Hindlimb muscle (tissue), 1 donor: ENCODE results near the gene MAP2K5. TPM values are rescaled to one million over a fixed set of nuclear protein-coding genes. Genes with fewer than 3 reads are reported as not detected.
A peak's percentile ranks its signal among the peaks of the same experiment; 100 is the strongest.

ENCODE experiments used
- DNase-seq: peaks from one replicate; pipeline ENCODE4 v3.0.0-alpha.2; 2013
- polyA plus RNA-seq: library from polyadenylated mRNA; unstranded; fragments of 120-200 nt; gene quantifications from one replicate; pipeline ENCODE4 v1.2.1, GENCODE V29; 2013; ENCODE audit not compliant: insufficient read length

The MAP2K5 gene
- polyA plus RNA-seq, 1 donor, result 21.1 TPM

GRCh38 chr15:67678993-67679392 lies 136.5 kb downstream of the MAP2K5 start:
- no peak for DNase-seq

- DNase-seq, result no peak
Measured at GRCh38 chr15:67680641-67681040, 138.1 kb downstream of the MAP2K5 start.

- peak; percentile 8 for DNase-seq
Measured at GRCh38 chr15:67685008-67685599, 142.6 kb downstream of the MAP2K5 start.

GRCh38 chr15:67685716-67686115 lies 143.2 kb downstream of the MAP2K5 start:
- no peak for DNase-seq

DNA sequence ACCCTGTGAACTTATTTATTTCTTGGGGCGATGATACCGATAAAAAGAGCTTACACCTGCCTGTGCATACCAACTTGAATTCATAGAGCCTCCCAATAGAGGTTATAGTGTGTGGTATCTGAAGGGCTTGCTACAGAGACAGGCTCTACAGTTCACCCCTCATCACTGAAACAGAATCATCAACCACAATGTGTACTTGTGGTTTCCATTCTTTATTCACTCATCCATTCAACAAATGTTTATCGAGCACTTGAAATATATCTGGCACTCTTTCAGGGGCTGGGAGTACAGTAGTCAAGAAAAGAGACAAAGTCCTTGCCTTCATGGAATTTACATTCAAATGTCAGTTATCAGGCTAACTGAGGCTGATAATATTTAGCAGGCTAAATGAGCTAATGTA lies 148.4 kb downstream of the MAP2K5 start:
- DNase-seq, result no peak

DNA sequence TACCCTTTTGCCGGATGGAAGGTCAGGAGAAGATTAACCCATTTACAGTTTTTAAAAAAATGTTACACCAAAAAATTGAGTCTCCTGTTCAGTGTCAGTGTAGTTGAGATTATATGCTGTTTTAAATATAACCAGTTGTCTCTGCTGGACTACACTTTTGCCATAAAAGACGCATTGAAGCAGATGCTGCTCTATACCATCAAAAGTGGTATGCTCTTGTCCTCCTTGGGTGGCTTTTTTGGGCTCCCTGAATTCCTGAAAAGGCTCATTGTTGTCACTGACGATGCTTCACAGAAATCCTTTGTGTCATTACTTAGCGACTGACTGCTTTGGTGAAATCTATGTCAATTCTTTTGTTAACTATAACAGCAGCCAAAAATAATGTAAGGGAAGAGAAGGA lies 148.9 kb downstream of the MAP2K5 start:
- DNase-seq, result no peak

DNA sequence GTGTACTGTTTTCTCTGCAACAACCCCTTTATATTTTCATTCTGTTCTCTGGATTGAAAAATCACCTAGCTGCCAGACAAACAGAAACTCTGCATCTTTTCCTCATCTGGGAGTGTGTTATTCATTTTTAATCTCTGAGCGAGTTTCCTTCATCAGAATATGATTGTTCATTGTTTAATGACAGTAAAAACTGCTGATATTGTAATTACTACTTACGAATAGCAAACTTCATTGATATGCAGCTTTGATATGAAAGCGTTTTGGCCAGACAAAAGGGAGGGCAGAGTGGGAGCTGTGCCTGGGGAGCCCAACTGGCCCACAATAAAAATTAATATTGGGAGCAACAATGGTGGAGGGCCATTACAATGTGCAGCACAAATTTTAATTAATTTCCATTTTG lies 150.1 kb downstream of the MAP2K5 start:
- no peak for DNase-seq

- no peak for DNase-seq
Measured at GRCh38 chr15:67696087-67696486, 153.6 kb downstream of the MAP2K5 start.

- DNase-seq, result no peak
Measured at GRCh38 chr15:67700023-67700422, 157.5 kb downstream of the MAP2K5 start.

- DNase-seq, result no peak
Measured at GRCh38 chr15:67701669-67702068, 159.2 kb downstream of the MAP2K5 start.

DNA sequence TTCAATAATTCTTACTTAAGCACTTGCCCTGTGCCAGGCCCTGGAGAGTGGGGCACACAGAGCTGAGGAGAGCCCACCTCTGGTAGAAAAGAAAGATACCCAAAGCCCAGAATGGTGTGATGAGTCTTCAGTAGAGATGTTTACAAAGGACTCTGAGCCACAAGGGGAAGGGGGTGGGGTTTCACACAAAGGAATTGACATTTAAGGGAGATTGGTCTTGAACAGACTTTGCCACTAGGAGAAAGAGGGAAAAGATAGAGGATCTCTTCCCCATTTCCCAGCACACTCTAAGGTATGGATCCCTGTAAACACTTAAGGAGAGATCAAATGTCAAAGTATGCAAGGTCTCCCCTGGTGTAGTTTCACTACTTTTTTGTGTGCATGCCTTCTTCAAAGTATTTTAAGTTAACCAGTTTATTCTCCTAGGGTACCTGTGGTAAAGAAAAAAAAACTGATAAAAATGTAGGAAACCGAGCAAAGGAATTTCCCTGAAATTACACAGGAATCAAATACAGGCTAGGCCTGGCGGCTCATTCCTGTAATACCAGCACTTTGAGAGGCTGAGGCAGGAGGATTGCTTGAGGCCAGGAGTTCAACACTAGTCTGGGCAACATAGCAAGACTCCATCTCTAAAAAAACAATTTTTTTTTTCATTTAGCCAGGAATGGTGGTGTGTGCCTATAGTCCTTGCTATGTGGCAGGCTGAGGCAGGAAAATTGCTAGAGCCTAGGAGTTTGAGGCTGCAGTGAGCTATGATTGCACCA lies 165.2 kb downstream of the MAP2K5 start:
- no peak for DNase-seq

DNA sequence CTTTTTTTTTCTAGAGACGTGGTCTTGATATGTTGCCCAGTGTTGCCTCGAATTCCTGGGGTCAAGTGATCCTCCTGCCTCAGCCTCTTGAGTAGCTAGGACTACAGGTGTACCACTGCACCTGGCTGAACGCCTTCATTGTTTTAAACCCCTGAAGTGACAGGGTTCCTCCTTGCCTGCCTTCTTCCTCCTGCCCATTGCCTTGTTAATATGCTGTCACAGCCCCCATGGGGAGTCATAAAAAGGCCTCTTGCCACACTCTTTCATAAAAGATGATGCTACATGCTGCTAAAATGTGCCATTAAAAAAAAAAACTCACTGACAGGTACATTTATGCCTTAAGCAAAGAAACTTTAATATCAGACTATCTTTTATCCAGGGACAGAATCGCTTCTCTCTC lies 166.0 kb downstream of the MAP2K5 start:
- DNase-seq, result no peak

- peak; percentile 20 for DNase-seq
Measured at GRCh38 chr15:67715170-67715569, 172.7 kb downstream of the MAP2K5 start.

DNA sequence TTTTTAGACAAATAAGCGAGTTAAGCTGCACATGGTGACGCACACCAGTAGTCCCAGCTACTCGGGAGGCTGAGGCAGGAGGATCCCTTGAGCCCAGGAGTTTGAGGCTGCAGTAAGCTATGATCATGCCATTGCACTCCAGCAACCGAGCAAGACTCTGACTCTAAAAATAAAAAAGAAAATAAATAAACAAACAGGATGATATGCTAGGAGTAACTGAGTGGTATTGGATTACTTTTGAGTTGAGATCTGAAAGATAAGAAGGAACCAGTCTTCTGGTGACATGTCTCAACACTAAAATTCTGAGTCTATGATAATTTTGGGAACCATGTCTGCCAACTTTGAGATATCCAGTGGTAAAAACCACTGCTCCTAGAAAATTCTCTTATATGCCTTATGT lies 173.7 kb downstream of the MAP2K5 start:
- no peak for DNase-seq

DNA sequence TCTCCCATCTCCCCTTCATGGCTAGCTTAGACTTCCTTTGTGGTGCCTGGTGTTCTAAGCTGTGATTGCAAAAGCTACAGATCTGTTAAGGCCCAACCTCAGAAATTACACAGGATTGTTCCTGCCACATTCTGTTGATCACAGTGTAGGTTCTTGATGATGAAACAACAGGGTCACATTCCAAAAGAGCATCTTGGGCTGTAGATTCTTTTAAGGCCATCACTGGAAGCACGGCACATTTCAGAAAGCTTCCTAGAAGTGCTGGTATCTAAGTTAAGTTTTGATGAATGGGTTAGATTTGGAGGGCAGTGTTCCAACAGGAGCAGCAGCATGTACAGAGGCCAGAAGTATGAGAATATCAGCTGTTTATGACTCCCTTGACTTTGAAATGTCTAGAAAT lies 175.3 kb downstream of the MAP2K5 start:
- no peak for DNase-seq

DNA sequence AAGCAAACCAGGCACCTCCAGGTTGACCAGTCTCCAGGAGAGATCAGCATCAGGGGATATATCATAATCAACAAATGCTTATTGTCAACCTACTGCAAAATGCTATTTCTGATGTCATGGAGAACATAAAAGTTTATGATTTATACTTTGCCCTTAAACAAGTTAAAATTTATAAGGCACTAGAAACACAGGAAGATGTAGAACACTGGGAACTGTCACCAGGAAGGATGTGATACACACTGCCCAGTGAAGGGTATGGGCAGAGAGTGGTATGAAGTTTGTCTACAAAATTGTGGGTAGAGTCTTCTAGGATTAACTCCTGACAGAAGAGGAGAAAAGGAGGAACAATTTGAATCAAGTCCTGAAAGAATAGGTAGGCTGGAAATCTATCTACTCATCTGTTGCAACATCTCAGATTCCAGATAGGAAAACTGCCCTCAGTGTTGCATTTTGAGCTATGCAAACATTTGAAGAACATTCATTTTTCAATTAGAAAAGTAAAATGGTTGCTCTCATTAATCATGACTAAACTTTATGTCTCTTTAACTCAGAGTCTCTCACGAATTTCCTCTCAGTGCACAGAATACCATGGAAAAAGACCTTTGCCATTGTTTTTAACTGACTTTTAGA lies 176.9 kb downstream of the MAP2K5 start:
- DNase-seq, result no peak

GRCh38 chr15:67720556-67721175 lies 178.2 kb downstream of the MAP2K5 start:
- no peak for DNase-seq

GRCh38 chr15:67722030-67722817 lies 179.7 kb downstream of the MAP2K5 start:
- no peak for DNase-seq

DNA sequence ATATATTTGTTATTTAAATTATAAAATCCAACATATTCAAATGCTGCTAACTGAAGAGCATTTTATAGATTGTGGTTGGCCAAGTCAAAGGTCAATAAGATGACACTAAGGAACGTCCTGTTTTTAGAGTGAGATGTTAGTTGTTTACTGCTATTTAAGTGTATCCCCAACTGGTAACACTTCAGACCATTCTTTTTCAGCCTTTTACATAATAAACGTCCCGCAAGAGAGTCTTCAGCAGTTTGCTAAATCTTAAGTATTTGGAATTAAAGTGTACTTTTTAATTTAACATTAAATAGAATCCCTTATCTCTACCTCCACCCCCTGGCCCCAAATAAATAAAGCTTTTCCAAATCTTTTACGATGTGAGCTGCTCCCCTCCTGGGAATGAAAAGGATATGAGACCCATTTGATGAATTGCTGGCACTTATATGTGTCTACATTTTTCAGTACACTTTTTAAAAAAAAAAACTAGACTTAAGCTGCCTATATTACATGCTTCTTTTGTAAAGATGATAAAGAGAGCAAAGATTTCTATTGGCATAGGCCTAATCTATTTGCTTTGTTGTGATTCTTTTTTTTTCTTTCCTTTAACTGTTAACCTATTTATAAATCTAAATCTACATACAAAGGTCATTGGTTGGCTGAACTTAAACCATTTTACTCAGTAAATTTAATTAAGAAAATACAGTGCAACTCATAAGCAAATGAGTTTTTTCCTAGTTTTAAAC lies 181.0 kb downstream of the MAP2K5 start:
- no peak for DNase-seq

GRCh38 chr15:67724691-67725375 lies 182.3 kb downstream of the MAP2K5 start:
- no peak for DNase-seq

DNA sequence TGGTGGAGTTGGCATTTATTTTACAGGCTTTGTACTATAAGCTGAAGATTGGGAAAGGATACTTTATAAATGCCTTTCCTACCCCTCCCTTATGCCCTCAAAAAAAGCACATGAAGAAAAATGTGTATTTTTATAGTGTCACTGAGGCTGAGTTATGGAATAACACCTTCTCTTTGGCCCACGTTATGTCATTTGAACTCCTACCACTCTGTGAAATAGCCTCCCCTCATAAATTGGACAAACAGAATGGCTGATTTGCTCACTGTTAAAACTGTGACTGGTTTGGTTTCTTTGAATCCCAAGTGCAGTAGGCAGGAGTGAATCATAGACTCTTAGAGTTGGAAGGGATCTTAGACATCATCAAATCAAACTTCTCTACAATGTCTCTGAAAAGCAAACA lies 187.6 kb downstream of the MAP2K5 start:
- no peak for DNase-seq
